D721Med (cell line): ENCODE measurements around the gene ZDHHC9.

Source experiments
- DNase-seq: peaks from one replicate; pipeline ENCODE4 v3.0.0; 2011; ENCODE audit warnings: low spot score; ENCODE audit not compliant: insufficient read length
- FAIRE-seq: peaks from 2 replicates; lab custom pipeline; 2011; peaks lifted over from hg19 to GRCh38; lab: Jason Lieb, UNC
- TF ChIP-seq, protein P1 (sequence below): IDR thresholded peaks from 2 replicates; pipeline ENCODE4 v1.5.1; 2012; ENCODE audit warnings: mild to moderate bottlenecking, control low read depth; ENCODE audit not compliant: insufficient read depth; ENCODE audit errors: missing control alignments

Gene ZDHHC9

DNA sequence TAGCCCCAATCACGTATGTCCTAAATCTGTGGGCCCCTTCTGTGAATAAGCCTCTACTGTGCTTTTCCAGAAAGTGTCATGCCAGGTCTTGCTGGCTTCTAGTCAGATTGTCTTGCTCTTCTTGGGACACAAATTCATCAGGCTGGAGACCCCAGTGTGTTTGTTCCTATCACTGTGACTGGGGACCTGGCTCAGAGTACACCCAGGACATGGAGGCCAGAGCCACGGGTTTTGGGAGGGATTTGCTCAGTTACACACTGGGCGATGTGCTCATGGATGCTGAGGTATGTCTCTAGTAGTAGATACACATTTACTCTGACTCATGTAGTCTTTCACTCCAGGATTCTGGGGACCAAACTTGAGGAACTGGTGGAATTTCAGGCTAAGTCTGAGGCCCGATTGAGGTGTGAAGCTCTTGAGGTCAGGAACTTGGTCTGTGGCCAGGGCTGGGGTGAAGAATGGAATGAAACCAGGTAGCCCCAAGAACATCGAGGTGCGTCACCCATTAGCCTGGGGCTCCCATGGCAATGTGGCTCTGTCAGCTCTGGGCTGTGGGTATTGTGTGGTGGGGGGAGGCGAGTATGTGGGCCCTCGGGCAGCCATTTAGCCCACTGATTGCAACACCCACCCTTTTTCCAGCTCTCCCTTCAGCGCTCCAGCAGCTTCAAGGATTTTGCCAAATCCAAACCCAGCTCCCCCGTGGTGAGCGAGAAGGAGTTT is 56.2 kb downstream of the ZDHHC9 start:
- FAIRE-seq (no peak), DNase-seq (no peak)
- TF ChIP-seq, protein P1, sequence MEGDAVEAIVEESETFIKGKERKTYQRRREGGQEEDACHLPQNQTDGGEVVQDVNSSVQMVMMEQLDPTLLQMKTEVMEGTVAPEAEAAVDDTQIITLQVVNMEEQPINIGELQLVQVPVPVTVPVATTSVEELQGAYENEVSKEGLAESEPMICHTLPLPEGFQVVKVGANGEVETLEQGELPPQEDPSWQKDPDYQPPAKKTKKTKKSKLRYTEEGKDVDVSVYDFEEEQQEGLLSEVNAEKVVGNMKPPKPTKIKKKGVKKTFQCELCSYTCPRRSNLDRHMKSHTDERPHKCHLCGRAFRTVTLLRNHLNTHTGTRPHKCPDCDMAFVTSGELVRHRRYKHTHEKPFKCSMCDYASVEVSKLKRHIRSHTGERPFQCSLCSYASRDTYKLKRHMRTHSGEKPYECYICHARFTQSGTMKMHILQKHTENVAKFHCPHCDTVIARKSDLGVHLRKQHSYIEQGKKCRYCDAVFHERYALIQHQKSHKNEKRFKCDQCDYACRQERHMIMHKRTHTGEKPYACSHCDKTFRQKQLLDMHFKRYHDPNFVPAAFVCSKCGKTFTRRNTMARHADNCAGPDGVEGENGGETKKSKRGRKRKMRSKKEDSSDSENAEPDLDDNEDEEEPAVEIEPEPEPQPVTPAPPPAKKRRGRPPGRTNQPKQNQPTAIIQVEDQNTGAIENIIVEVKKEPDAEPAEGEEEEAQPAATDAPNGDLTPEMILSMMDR = no peak

GRCh38 chrX:129786210-129786651 is 57.5 kb downstream of the ZDHHC9 start:
- DNase-seq (no peak), FAIRE-seq (no peak)

GRCh38 chrX:129785160-129785947 is 58.3 kb downstream of the ZDHHC9 start:
- TF ChIP-seq, protein P1 = no peak
- DNase-seq (no peak), FAIRE-seq (no peak)

More at GRCh38 chrX:129786210-129786651, 57.5 kb downstream of the ZDHHC9 start:
- TF ChIP-seq, protein P1 = no peak

GRCh38 chrX:129784371-129784770 is 59.3 kb downstream of the ZDHHC9 start:
- FAIRE-seq = no peak
- no peak for DNase-seq
- TF ChIP-seq, protein P1 = no peak

GRCh38 chrX:129783291-129783713 is 60.4 kb downstream of the ZDHHC9 start:
- TF ChIP-seq, protein P1 = no peak
- FAIRE-seq = no peak

GRCh38 chrX:129782706-129783105 is 61.0 kb downstream of the ZDHHC9 start:
- TF ChIP-seq, protein P1 = no peak
- DNase-seq (no peak), FAIRE-seq (no peak)

More at GRCh38 chrX:129783291-129783713, 60.4 kb downstream of the ZDHHC9 start:
- no peak for DNase-seq
